Stimulated activated CD4-positive, alpha-beta T cell treated with anti-CD3 and anti-CD28 coated beads, TNF-alpha, amount 100 ng/mL, for 48 hours (primary cell): ENCODE data around the gene PRR20G.
"Not testable (repeated sequence)": the region's sequence is repeated elsewhere in the genome, so short reads cannot be mapped to it uniquely, and the experiment has no call there.

Source experiments
- DNase-seq, 3 donors: peaks; one replicate each; pipeline ENCODE4 v3.0.0-alpha.2; 2020; ENCODE audit warnings: low read depth in 3 of 3

Gene PRR20G

DNA sequence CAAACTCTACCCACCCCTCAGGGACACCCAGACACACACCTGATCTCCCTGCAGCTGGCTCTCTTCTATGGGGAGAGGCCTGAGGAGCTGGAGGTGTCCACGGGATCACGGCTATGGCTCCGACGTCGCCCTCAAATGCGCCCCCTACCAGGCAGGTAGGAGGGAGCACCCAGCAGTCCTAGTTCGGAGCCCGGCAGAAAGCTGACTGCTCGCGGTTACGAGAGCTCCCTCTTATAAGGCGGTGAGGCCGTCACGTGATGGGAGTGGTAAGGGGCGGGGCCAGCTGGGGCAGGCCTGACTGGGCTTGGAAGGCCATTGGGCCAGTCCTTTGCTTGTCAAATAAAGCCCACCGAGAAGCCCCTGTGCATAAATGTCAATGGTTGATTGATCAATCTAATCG lies at the start of gene PRR20G:
Gene PRR20G, minus strand, starts transcription at position 207 of the 400 bp plus-strand sequence. CDS start 681 bp downstream, outside the sequence.
- DNase-seq = no peak

DNA sequence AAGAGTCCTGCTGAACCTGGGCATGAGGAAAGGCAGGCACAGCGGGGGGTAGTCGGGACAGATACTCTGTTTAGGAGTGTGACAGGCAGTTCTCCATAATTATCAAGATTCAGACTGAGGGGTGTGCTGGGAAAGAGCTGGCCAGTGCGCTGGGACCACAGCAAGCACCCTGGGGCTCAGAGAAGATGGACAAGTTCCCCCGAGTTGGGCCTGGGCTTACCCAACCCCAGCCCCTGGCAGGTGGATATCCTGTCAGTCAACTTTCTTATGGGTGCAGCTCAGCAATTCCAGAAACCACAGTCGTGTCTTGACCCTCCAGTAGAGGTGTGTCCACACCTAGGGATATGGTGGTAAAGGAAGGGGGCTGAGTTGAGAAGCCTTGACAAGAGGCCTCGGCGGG lies 49.2 kb upstream of the PRR20G start:
- no peak for DNase-seq

DNA sequence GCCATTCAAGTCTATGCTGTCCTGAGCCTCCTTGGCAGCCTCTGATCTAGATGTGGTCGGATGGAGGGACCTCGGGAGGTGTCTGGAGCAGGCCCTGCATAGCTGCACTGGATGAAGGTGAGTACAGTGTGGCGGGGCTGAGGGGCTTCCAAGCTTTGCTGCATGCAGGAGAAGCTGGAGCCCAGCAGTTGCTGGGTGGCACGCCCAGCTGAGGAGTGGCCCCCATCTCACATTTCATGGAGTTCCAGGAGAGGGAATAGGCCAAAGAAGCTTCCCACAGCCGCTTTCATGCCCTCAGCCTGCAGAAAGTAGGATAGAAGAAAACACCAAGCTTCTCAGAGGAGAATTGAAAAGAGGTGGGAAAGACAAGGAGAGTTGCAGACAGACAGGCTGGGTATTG lies 48.3 kb upstream of the PRR20G start:
- DNase-seq = no peak

DNA sequence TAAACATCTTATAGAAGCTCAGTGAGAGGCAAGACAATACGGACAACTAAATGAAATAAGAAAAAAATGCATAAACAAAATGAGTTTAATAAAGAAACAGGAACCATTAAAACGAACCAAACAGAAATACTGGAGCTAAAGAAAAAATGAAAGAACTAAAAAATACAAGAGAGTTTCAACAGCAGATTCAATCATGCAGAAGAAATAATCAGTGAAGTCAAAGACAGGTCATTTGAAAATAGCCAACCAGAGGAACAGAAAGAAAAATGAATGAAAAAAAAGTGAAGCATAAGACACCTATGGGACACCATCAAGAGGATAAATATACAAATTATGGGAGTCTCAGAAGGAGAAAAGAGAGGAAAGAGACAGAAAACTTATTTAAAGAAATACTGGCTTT lies 42.5 kb upstream of the PRR20G start:
- DNase-seq = no peak

DNA sequence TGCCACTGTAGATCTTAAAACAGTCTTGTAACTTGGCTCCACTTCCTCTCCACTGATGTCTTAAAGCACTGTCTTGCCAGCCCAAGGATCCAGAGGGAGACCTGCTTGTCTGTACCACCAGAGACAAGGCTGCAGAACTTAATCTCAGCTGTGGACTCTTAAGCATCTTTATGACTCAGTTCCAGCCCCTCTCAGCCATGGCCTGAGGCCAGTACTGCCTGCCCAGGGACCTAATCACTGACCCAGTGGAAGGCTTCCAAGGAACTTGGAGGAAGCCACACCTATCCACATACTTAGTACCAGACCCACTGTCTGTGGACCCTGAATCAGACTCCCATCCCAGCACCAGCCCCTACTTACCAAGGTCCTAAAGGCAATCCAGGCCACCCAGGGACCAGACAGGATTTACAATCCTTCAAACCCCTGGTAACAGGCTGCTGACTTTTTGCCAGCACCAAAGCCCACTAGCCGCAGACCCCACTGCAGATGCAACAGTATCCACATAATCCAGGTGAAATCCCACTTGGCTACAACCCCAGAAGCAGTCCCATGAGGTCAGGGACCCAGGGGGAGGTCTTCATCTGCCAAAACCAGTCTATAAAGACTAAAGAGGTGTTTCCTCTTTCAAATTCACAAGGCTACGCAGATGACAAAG lies 41.9 kb upstream of the PRR20G start:
- DNase-seq = no peak

DNA sequence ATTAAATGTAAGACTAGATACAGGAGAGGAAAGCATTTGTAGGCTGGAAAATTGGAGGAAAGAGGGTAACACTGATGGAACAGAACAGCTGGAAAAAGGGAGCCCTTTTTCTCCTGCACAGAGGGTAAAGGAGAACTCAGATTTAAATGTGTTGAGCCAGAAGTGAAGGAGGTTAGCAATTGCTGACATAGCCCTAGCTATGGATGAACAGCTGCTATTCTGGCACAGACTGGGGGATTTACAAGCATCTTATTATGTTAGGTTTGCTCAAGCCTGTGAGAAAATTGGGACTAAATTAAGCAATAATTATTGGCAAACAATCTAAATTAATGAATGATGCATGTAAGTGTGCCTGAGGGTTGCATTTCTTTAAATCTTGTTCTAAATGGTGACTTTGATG lies 40.6 kb upstream of the PRR20G start:
- no peak for DNase-seq

DNA sequence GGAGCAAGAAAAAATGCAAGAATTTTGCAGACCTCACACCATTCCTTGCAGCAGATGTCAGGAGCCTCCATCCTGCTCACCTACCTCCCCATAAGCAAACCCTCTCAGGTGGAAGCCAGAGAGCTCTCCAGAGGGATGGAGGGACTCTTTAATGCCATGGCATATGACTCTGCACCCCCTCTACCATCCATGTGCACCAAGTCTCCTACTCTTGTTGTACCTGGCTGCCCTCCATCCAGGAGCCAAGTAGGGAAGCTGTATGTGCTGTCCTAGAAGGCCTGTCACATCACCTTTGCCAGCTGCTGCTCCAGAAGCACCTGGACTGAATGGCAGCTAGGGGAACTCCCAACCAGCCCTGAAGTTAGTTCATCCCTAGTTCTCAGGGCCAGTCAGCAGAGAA lies 38.5 kb upstream of the PRR20G start:
- no peak for DNase-seq

DNA sequence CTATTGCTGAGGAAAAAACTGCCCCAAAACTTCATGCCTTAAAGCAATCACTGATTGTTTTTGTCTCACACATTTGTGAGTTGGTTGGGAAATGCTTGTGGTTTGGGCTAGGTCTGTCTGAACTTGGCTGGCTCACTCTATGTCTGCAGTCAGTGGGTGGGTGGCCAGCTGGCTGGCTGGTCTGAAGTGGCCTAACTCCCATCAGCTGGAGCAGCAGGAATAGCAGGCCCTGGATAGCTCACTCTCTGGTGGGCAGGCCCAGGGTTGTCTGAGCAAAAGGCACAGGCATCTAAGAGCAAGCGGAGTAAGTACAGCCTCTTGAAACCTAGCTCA lies 37.7 kb upstream of the PRR20G start:
- no peak for DNase-seq

DNA sequence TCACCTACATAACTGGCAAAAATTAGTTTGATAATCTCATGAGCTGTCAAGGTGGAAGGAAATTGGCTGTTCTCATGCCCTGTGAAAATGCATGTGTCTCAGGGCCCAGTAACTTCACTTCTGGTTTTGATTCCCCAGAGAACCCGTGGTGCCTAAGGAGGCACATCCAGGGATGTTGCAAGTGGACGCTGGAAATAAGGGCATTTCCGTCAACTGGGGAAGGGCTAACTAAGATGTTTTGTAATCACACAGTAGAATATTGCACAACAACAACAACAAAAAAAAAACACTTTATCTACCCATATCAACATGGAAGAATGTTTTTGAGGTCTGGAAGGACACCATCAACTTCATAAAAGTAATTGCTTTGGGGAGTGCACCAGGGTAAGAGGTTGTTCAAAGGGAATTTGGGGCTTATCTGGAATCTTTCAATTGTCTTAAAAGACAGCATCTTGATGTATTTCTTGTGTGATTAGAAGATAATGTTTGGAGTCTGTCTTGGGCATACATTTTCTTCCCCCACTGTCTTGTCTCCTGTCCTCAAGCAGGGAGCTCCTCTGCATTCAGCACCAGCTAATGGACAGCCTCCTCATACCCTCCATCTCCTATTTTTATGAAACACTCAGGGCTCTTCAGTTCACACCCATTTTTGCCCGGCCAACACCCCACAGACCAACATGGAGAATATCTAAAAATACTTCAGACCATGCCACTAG lies 37.2 kb upstream of the PRR20G start:
- no peak for DNase-seq

DNA sequence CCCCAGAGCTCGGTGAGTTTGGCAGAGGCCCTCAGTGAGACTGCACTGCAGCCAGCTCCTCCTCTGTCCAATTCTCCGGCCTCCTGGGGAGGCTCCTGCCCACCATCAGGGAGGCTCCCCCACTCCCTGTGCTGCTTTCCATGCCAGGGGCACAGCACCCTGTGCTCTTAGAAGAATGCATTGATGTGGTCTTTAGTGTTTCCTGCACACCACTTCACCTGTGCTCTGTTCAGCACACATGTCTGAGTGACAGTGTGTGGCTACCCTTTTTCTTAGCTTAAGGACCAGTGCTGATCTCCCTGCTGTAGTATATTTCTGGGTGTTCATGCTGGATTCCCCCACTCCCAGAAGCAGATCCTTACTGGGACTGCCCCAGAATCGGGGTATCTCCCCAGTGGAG lies 36.2 kb upstream of the PRR20G start:
- no peak for DNase-seq

DNA sequence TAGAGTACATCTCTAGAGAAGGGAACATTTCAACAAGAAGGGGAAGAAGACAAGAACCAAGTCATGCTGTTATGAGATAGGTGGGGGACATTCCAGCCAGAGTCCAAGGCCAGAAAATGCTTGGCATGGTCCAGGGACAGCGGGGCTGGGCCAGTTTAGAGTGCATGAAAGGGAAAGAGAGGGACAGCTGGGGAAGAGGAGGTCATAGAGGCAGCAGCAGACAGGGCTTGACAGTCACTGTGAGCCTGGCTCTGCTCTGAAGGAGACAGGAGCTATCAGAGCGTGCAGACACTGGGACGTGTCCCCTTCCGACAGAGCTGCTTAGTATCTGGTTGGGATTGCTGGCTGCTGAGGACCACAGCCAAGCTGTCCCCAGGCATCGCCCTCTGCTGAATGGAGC lies 35.7 kb upstream of the PRR20G start:
- DNase-seq = no peak

DNA sequence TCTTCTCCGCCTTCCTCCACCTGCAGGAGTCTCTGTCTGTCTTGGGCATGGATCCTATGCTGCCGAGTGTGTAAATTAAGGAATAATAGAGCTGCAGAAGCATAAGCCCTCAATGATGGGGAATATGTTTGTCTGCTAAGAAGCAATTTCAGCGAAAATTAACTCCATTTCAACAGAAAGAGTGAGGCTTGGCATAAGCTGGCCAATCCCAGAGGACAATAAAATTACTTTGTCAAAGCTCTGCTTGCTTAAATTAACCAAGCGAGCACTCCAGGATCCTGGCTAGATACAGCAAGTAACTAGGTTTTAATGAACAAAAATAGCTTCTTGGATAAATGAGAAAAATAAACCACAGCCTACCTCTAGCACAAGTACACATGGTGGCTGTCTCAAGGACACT lies 33.5 kb upstream of the PRR20G start:
- DNase-seq = no peak

DNA sequence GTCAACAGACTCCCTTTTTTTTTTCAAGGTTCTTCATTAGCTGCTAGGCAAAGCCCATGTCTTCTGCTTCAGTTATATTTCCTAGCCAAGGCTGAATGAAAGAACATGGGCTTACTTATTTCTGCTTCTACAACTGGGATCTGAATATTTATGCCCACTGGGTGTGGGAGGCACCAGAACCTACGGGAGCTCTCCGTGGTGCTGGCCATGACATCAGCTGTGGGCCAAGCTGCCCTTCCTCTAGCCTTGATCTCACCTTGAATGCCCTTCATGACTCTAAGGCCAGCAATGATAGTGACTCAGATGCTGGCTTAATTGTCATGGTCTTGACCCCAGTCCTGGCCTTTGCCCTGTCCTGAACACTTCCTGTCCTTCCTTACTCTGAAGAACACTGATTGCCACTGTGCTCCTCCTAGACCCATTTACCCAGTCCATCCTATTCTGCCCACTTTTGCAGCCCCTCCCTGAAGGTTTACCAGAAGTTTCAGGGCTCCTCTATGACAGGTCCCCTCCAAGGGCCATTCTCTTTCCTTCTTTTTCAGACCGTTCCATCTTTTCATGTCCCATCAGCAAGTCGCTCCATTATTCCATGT lies 32.8 kb upstream of the PRR20G start:
- no peak for DNase-seq

DNA sequence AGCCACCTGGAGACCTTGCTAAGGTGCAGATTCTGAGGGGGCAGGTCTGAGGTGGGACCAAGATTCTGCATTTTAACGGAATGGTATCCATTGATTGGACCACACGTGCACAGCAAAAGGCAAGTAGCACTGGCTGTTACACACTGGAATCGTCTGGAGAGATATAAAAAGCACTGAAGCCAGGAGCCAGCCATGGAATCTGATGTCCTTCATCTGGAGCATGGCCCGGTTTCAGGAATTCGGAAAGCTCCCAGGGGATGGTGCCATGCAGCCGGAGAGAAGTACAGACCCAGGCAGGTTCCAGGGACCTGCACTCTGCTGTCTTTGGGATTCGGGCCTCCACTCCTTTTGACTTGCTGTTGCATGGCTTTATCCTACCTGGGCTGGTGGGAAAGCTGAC lies 28.8 kb upstream of the PRR20G start:
- no peak for DNase-seq

DNA sequence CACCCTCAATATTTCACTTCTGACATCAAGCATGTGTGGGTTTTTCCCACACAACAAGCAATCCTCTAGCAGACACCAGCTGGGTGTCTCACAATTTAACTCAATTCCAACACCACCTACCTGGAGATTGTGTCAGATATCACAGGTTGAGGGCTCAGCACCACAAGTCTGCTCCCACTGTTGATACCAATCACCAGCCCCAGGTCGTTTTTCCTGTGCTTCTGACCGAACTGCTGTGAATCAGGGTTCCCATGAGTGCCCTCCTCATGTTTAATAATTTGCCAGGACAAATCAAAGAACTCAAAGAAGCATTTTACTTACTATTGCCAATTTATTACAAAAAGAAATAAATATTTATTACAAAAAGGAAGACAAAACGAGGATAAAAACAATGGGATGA lies 25.0 kb upstream of the PRR20G start:
- DNase-seq = no peak

DNA sequence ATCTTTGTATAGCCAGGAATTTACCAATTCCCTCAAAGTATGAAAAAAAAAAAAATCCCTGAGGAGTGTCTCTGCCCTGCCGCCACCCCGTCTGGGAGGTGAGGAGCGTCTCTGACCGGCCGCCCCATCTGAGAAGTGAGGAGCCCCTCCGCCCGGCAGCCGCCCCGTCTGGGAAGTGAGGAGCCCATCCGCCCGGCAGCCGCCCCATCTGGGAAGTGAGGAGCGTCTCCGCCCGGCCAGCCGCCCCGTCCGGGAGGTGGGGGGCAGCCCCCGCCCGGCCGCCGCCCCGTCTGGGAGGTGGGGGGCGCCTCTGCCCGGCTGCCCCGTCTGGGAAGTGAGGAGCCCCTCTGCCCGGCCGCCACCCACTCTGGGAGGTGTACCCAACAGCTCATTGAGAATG lies 21.0 kb upstream of the PRR20G start:
- DNase-seq = not testable (repeated sequence)

DNA sequence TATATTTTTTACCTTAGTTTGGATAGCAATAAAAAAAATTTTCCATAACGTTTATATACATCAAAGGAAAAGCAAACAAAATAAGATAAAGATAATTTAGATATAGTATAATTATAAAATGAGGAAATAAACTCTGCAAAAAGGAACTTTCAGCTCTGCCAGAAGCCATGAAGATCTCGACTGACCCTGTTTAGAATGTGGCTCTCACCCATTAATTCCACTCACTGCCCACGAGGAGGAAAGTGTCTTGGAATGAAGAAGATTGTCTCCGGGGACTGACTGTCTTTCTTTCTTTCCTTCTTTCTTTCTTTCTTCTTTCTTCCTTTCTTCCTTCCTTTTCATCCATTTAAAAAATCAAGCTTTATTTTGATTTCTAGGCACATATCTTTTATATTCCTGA lies 20.1 kb upstream of the PRR20G start:
- no peak for DNase-seq

DNA sequence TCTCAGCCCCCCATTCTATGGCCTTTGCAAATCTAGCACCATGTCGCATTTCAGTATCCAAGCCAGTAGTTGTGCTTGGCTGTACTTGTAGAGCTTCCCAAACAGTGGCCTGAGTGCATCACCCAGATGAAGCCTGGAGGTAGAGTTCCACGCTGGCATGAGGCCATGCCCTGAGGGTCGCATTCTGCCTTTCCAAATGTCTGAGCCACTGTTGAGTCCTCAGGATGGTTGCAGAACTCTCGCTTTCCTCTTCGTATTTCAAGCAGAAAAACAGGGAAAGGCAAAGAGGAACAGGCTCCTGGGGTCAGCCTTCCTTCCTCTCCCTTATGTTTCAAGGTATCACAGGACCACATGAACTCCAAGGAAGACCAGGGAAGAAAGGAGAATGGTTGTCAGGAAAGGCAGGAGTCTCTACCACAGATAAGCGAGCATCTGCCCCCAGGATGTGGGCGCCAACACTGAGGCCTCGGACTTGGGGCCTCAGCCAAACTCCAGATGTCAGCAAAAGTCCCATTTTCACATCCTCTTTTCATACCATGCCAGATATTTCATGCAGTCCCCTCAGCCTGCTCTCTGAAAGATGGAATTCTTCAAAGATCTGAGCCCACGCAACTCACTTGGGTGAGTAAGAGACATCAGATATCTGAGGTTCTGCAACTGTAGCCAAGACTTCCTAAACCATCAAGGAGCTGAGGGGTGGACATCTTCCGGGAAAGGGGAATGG lies 19.4 kb upstream of the PRR20G start:
- DNase-seq = no peak

DNA sequence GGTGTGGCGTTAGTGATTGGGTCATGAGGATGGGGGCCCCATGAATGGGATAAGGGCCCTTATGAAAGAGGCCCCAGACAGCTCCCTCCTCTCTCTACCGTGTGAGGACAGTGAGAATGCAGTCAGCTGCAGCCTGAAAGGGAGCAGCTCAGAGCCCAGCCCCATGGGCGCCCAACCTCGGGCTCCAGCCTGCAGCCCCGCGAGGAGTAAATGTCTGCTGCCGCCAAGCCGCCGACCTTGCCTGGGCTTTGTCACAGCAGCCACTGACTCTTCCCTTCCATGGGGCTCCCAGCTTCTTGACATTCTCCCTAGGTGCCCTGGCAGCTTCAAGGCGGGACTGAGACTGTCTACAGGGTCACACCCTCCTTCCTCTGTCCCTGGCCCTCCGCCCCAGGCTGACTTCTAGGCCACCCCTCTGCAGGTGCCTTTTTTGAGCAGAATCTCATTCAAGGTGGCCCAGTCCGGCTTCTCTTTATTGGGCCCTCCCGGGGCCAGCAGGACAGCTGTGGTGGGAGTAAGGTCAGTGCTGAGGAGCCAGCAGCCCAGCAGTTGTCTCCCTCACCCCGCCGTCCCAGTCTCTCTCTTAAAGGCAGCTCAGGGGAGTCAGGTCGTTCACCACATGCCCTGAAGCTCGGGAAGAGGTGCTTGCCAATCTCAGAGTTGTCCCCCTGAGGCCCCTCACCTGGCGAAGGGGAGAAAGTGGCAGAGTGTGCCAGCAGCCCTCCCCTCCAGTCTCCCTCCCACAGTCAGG lies 18.7 kb upstream of the PRR20G start:
- DNase-seq = no peak

DNA sequence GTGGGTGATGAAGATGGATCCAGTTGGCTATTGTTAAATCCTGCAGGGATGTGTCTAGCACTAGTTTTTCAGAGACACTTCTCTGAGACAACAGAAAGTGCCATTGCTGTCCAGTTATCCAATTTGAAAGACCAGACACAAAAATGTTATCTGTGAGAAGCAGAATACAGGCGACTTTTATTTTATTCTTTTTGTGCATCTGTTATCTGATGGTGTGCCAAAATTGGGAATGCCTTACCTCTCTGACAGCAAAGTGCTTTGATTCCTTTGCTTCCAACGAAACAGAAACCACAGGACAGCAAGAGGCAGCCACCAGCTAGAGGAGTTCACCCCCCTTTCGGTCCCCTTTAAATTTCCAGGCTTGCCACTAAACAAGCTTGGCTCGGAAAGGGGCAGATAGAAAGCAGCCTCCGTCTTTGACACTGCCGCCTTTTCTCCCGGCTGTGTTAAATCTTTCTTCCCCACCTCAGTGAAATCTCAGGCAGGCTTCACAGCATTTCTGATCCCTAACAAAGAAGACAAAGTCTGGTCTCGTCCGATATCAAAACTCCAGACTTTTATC lies 17.7 kb upstream of the PRR20G start:
- no peak for DNase-seq

DNA sequence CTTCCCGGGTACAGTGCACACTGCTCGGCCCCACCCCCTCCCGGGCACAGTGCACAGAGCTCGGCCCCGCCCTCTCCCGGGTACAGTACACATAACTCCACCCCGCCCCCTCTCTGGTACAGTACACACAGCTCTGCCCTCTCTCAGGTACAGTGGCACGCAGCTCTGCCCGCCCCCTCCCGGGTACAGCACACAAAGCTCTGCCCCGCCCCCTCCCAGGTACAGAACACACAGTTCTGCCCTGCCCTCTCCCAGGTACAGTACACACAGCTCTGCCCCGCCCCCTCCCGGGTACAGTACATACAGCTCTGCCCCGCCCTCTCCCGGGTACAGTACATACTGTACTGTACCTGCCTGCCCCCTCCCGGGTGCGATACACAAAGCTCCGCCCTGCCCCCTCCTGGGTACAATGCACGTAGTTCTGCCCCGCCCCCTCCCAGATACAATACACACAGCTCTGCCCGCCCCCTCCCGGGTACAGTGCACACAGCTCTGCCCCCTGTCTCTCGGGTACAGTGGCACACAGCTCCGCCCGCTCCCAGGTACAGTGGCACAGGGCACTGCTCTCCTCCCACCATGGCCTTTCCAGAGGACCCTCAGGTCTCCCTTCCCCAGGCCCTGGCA lies 16.4 kb upstream of the PRR20G start:
- DNase-seq = no peak
